HepG2 (cell line): ENCODE results near the gene CST1. TPM values are rescaled to one million over a fixed set of nuclear protein-coding genes. Genes with fewer than 3 reads are reported as not detected.

Experiments
- ATAC-seq: fragments of 200-7000 bp; cut with Tn5 transposase; 3 replicates; pipeline ENCODE4 v1.9.1; 2020; ENCODE audit warnings: mild to moderate bottlenecking, moderate library complexity
- BruUV-seq: library from RNA; stranded (reverse); fragments of 400-500 nt; replicated peaks from 2 replicates; lab custom pipeline; 2021; lab: Mats Ljungman, UMichigan
- CTCF ChIA-PET: fragments of 300-600 bp; formaldehyde crosslinking; extraction: SDS; loops from one replicate; lab custom pipeline; 2021; ENCODE audit warnings: low total read pairs, inconsistent platforms, low intra/inter-chr PET ratio; lab: Yijun Ruan, JAX
- POLR2A ChIA-PET: fragments of 350-600 bp; sonication (Branson Sonifier 250); formaldehyde crosslinking; loops from one replicate; lab custom pipeline; 2020; ENCODE audit warnings: antibody characterized with exemption, inconsistent platforms; lab: Yijun Ruan, JAX
- DNase-seq: peaks from one replicate; pipeline ENCODE4 v3.0.0-alpha.2; 2015; ENCODE audit warnings: low spot score
- FAIRE-seq: peaks from 3 replicates; lab custom pipeline; 2011; peaks lifted over from hg19 to GRCh38; lab: Jason Lieb, UNC
- H2AFZ ChIP-seq: one replicate; pipeline ENCODE4 v1.6.1; 2011; ENCODE audit warnings: low read length, inconsistent platforms
- H3K27ac ChIP-seq: fragments of 300-600 bp; 3 replicates; pipeline ENCODE4 v1.8.0; 2011; ENCODE audit warnings: mixed run types, mild to moderate bottlenecking, mixed read lengths, low read length, inconsistent platforms; ENCODE audit not compliant: insufficient read depth; ENCODE audit errors: extremely low read length
- H3K27me3 ChIP-seq, 2 experiments: fragments of 200-600 bp in 1 of 2; 2 replicates in 1 of 2; 3 replicates in 1 of 2; pipeline versions ENCODE4 v1.6.0 to v1.8.0; 2011; ENCODE audit warnings: low read length in 2 of 2, mild to moderate bottlenecking in 2 of 2, moderate library complexity in 2 of 2, inconsistent platforms in 1 of 2; ENCODE audit not compliant: insufficient read depth in 2 of 2, control insufficient read depth in 1 of 2
- H3K36me3 ChIP-seq, 2 experiments: fragments of 200-600 bp in 1 of 2; replicated peaks in 1 of 2; 2 replicates in 1 of 2; 3 replicates in 1 of 2; pipeline versions ENCODE4 v1.5.1 to v1.8.0; 2011; ENCODE audit warnings: low read length in 2 of 2, inconsistent platforms in 1 of 2; ENCODE audit not compliant: insufficient read depth in 2 of 2, control insufficient read depth in 1 of 2
- H3K4me1 ChIP-seq: 2 replicates; pipeline ENCODE4 v1.5.1; 2012; ENCODE audit warnings: low read length, inconsistent platforms; ENCODE audit not compliant: insufficient read depth
- H3K4me2 ChIP-seq: 2 replicates; pipeline ENCODE4 v1.6.0; 2011; ENCODE audit warnings: low read depth, low read length, inconsistent platforms
- H3K4me3 ChIP-seq, 3 experiments: fragments of 200-600 bp in 1 of 3; sonication (generic), shearing (Covaris generic) in 1 of 3; replicated peaks in 1 of 3; 2 replicates each; pipeline ENCODE4 v1.5.1; 2011 to 2016; ENCODE audit warnings: low read length in 3 of 3, inconsistent platforms in 2 of 3, low read depth in 2 of 3, mild to moderate bottlenecking in 2 of 3, control low read depth in 1 of 3, mixed read lengths in 1 of 3; ENCODE audit not compliant: insufficient read depth in 1 of 3
- H3K79me2 ChIP-seq: one replicate; pipeline ENCODE4 v1.6.1; 2011; ENCODE audit warnings: low read length, inconsistent platforms; ENCODE audit not compliant: insufficient read depth
- H3K9ac ChIP-seq: 2 replicates; pipeline ENCODE4 v1.6.0; 2011; ENCODE audit warnings: mild to moderate bottlenecking, low read depth, low read length, inconsistent platforms; ENCODE audit not compliant: insufficient read depth
- H3K9me3 ChIP-seq: 2 replicates; pipeline ENCODE4 v1.5.1; 2012; ENCODE audit warnings: mild to moderate bottlenecking, low read length
- H4K20me1 ChIP-seq: 2 replicates; pipeline ENCODE4 v1.6.0; 2011; ENCODE audit warnings: inconsistent platforms, mild to moderate bottlenecking, low read length, moderate library complexity; ENCODE audit not compliant: insufficient read depth
- CCAR2 ChIP-seq: fragments of 200-400 bp; formaldehyde crosslinking; optimal IDR thresholded peaks from 2 replicates; pipeline ENCODE3; 2018; ENCODE audit warnings: low read depth, mild to moderate bottlenecking, low read length, moderate library complexity
- CSRNP2 ChIP-seq: sonication (generic); formaldehyde crosslinking; conservative IDR thresholded peaks from 2 replicates; pipeline ENCODE4 v1.8.0; 2022; ENCODE audit warnings: low read depth, missing genetic modification reagents
- GLI4 ChIP-seq: sonication (generic); formaldehyde crosslinking; IDR thresholded peaks from 2 replicates; pipeline ENCODE4 v1.5.1; 2020; ENCODE audit warnings: missing genetic modification reagents, mild to moderate bottlenecking, moderate library complexity, borderline replicate concordance
- GPBP1L1 ChIP-seq: sonication (generic); formaldehyde crosslinking; IDR thresholded peaks from 2 replicates; pipeline ENCODE4 v1.5.0; 2020; ENCODE audit warnings: mild to moderate bottlenecking, missing genetic modification reagents
- HMGXB4 ChIP-seq, 2 experiments: sonication (generic) in 1 of 2; formaldehyde crosslinking in 1 of 2; IDR thresholded peaks; 2 replicates each; pipeline versions ENCODE4 v1.4.0 to v1.6.1; 2018 to 2020; ENCODE audit warnings: missing genetic modification reagents in 2 of 2, borderline replicate concordance in 1 of 2, low read depth in 1 of 2, mild to moderate bottlenecking in 1 of 2, missing biosample characterization in 1 of 2
- HNRNPLL ChIP-seq: fragments of 200-400 bp; formaldehyde crosslinking; IDR thresholded peaks from 2 replicates; pipeline ENCODE4 v1.6.1; 2017; ENCODE audit warnings: mild to moderate bottlenecking, low read depth, low read length; ENCODE audit not compliant: poor library complexity, severe bottlenecking
- IKZF5 ChIP-seq: IDR thresholded peaks from 2 replicates; pipeline ENCODE4 v1.6.1; 2018; ENCODE audit warnings: missing genetic modification reagents, mild to moderate bottlenecking, missing compliant biosample characterization
- IRF2 ChIP-seq: IDR thresholded peaks from 2 replicates; pipeline ENCODE4 v1.6.1; 2018; ENCODE audit warnings: missing genetic modification reagents, missing compliant biosample characterization
- NFATC3 ChIP-seq: sonication (generic); formaldehyde crosslinking; IDR thresholded peaks from 2 replicates; pipeline ENCODE4 v1.5.1; 2020; ENCODE audit warnings: mild to moderate bottlenecking, missing genetic modification reagents
- NR2F2 ChIP-seq: IDR thresholded peaks from 2 replicates; pipeline ENCODE4 v1.6.1; 2012; ENCODE audit warnings: low read depth, inconsistent platforms, borderline replicate concordance
- PRPF4 ChIP-seq: fragments of 200-400 bp; formaldehyde crosslinking; IDR thresholded peaks from 2 replicates; pipeline ENCODE4 v1.6.1; 2016; ENCODE audit warnings: low read length, low read depth; ENCODE audit not compliant: poor library complexity, severe bottlenecking
- SRY ChIP-seq: sonication (generic); formaldehyde crosslinking; IDR thresholded peaks from 2 replicates; pipeline ENCODE4 v1.8.0; 2022; ENCODE audit warnings: mild to moderate bottlenecking, missing genetic modification reagents
- TBL1XR1 ChIP-seq: fragments of 150-350 bp; IDR thresholded peaks from 2 replicates; pipeline ENCODE4 v1.6.1; 2014; ENCODE audit warnings: borderline replicate concordance, low read length; ENCODE audit not compliant: partially characterized antibody
- ZBTB8A ChIP-seq: sonication (generic); formaldehyde crosslinking; IDR thresholded peaks from 2 replicates; pipeline ENCODE4 v1.4.0; 2020; ENCODE audit warnings: mild to moderate bottlenecking, low read depth, missing genetic modification reagents, borderline replicate concordance
- ZNF362 ChIP-seq: sonication (generic); formaldehyde crosslinking; IDR thresholded peaks from 2 replicates; pipeline ENCODE4 v1.4.0; 2020; ENCODE audit warnings: missing genetic modification reagents, mild to moderate bottlenecking, borderline replicate concordance
- ZNF468 ChIP-seq: sonication (generic); formaldehyde crosslinking; IDR thresholded peaks from 2 replicates; pipeline ENCODE4 v1.8.0; 2022; ENCODE audit warnings: mild to moderate bottlenecking, moderate library complexity, missing genetic modification reagents
- ZNF563 ChIP-seq: sonication (generic); formaldehyde crosslinking; IDR thresholded peaks from 2 replicates; pipeline ENCODE4 v1.8.0; 2022; ENCODE audit warnings: mild to moderate bottlenecking, moderate library complexity, missing genetic modification reagents
- ZNF713 ChIP-seq: sonication (generic); formaldehyde crosslinking; IDR thresholded peaks from 2 replicates; pipeline ENCODE4 v1.4.0; 2020; ENCODE audit warnings: mild to moderate bottlenecking, missing genetic modification reagents
- WGBS: methylation state at CpG from one replicate; pipeline ENCODE4 v1.1.6; 2017; ENCODE audit warnings: low lambda C conversion rate; 5-methylcytosine and 5-hydroxymethylcytosine counted together
- in situ Hi-C: cut with HindIII; loops from 2 replicates; pipeline ENCODE4 v1.10.0; 2017; ENCODE audit warnings: low pct_unique_long_range_greater_than_20kb; ENCODE audit not compliant: extremely low pct_ligation_motif_present
- intact Hi-C: fragments of 100-400 bp; cut with micrococcal nuclease; formaldehyde crosslinking; loops from one replicate; pipeline ENCODE4 v1.10.0; 2022; ENCODE audit not compliant: unreplicated experiment
- polyA plus RNA-seq, 8 experiments: library from polyadenylated mRNA; depleted of rRNA in 3 of 8; stranded (reverse) in 7 of 8; unstranded in 1 of 8; fragments of >200 nt; fragmentation: Illumina TruSeq in 4 of 8; extraction: Trizol in 4 of 8; gene quantifications; 2 replicates each; pipeline versions ENCODE4 v1.2.1 to v1.2.3, GENCODE V29; 2011 to 2016; ENCODE audit warnings: low read depth in 4 of 8, missing spikeins in 1 of 8, mixed read lengths in 1 of 8; ENCODE audit not compliant: insufficient read depth in 1 of 8
- total RNA-seq, 5 experiments: library from RNA; depleted of rRNA; stranded (reverse); fragments of >200 nt; fragmentation: Illumina TruSeq; extraction: Trizol; gene quantifications; 2 replicates each; pipeline ENCODE4 v1.2.3, GENCODE V29; 2016; ENCODE audit warnings: low read depth in 1 of 5

CST1 gene
- total and polyA plus RNA-seq, 2 of the 13 experiments (the other 11 are each of a cell fraction or from before 2014, with no cell fraction given): 0.09 TPM; not detected in 1

GRCh38 chr20:23754731-23755130, 4.0 kb upstream of the CST1 start:
- intact Hi-C loops: no loop called here
- no peak overlapping the region for H2AFZ ChIP-seq
- no TSS peak for BruUV-seq
- TF ChIP-seq TBL1XR1 (no peak), HNRNPLL (no peak), ZNF468 (no peak), ZNF713 (CRISPR knock-in tag) (no peak), IKZF5 (no peak), CSRNP2 (no peak), HMGXB4 (CRISPR knock-in tag; IDR thresholded peaks at IDR 0.05; ENCODE audit: borderline replicate concordance in 1 of 2, low read depth in 1 of 2) (no peak), GLI4 (CRISPR knock-in tag) (no peak), CCAR2 (no peak), SRY (CRISPR knock-in tag) (no peak), NR2F2 (no peak), ZNF362 (CRISPR knock-in tag) (no peak), IRF2 (no peak), ZNF563 (CRISPR knock-in tag) (no peak), PRPF4 (no peak), NFATC3 (CRISPR knock-in tag) (no peak), GPBP1L1 (no peak), ZBTB8A (CRISPR knock-in tag) (no peak)

More at GRCh38 chr20:23754731-23755130, 4.0 kb upstream of the CST1 start:
- no peak overlapping the region for H3K9ac ChIP-seq
- no peaks in the 10 kb centered on the region for H3K79me2 ChIP-seq
- H3K4me1 ChIP-seq: peaks cover 9% of the 10 kb centered on the region; the same call in 1 of the 2 replicates
- DNase-seq: no peak
- POLR2A ChIA-PET: no interaction called here
- ATAC-seq: no peak
- H3K27me3 ChIP-seq: peaks cover 0 to 6% of the 10 kb centered on the region in 2 experiments; a peak in 2 of 5 replicates
- CTCF ChIA-PET: no interaction called here
- FAIRE-seq: no peak
- no peak overlapping the region for H3K27ac ChIP-seq
- WGBS: 16% methylated on average over 4 of the region's 4 CpGs
- no peak overlapping the region for H3K4me3 ChIP-seq
- H3K36me3 ChIP-seq: no peaks in the 10 kb centered on the region
- no peak overlapping the region for H3K4me2 ChIP-seq
- in situ Hi-C loops: no loop called here
- H4K20me1 ChIP-seq: no peaks in the 10 kb centered on the region
- H3K9me3 ChIP-seq: no peaks in the 10 kb centered on the region
